Activated CD4-positive, alpha-beta T cell treated with anti-CD3 and anti-CD28 coated beads, Interleukin-2, Interleukin-6, amounts not matched to agents 100 ng/mL and 50 ng/mL, durations not matched to agents 16 hours and 8 hours (primary cell): ENCODE results near the gene LYPD6B.

Experiments used
- DNase-seq: peaks from one replicate; pipeline ENCODE4 v3.0.0-alpha.2; 2020

The LYPD6B gene

GRCh38 chr2:149167001-149167780 is 128.7 kb downstream of the LYPD6B start:
- peak; percentile 77 for DNase-seq

GRCh38 chr2:149167941-149168340 is 129.4 kb downstream of the LYPD6B start:
- DNase-seq = no peak

GRCh38 chr2:149169656-149170055 is 131.2 kb downstream of the LYPD6B start:
- DNase-seq = peak; percentile 16

DNA sequence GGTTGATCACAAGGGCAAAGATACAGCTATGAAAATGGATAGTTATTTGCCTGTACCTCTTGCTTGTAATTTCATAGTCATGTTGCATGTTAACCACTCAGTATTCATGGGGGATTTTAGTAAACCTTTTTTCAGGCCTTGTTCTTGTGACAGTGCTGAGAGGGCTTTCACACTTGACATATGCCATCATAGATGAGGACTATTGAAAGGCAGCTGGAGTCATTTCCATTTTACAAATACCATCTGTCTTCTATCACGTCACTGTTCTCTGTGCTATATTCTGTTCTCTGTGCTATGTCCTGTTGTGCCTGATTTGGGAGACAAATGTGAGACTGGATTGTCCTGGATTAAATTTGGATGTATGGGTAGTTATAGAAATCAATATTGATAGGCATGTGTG is 131.7 kb downstream of the LYPD6B start:
- no peak for DNase-seq

DNA sequence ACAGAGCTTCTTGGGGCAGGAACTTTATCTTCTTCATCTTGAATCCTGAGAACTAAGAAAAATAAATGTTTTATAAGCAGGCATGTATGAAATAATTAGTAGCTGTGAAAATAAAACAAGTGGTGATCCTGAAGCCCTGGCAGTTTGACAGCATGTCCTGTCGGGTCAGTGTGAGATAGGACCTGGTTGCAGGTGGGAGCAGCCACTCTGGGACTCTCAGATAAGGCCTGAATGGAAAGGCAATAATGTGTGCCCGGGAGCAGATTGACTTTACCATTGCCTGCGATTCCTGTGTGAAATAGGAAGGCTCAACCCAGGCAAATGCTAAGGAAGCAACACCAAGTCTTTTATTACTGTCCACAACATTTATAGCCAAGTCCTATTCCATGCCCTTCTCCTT is 132.4 kb downstream of the LYPD6B start:
- DNase-seq = no peak

GRCh38 chr2:149173220-149173619 is 134.7 kb downstream of the LYPD6B start:
- no peak for DNase-seq

DNA sequence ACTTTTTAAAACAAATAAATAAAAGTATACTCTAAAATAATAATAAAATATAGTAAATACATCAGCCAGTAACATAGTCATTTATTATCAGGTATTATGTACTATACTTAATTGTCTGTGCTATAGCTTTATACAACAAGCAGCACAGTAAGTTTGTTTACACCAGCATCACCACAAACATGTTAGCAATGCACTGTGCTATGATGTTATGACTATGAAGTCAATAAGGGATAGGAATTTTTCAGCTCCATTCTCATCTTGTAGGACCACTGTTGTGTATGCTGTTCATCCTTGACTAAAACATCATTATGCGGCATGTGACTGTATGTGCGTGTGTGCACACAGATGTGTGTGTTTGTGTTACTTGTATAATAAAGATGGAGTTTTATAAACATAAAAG is 137.5 kb downstream of the LYPD6B start:
- DNase-seq = no peak

DNA sequence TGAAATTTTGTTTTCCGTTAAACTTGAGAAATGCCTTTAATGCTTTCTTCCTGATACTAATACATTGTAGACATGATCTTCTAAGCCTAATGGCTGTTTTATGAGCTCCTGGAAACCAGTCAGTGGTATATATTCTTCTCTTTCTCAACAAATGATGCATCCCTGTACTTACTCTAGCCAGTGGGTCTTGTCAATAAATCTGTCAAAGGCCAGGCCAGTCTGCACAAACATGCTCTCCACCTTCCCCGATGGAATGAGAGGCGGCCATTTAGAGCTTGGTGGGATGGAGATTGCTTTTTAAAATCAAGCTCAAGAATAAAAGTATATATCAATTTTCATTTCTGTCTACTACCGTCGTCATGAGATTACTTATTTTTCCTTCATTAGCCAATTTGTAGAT is 140.1 kb downstream of the LYPD6B start:
- no peak for DNase-seq

DNA sequence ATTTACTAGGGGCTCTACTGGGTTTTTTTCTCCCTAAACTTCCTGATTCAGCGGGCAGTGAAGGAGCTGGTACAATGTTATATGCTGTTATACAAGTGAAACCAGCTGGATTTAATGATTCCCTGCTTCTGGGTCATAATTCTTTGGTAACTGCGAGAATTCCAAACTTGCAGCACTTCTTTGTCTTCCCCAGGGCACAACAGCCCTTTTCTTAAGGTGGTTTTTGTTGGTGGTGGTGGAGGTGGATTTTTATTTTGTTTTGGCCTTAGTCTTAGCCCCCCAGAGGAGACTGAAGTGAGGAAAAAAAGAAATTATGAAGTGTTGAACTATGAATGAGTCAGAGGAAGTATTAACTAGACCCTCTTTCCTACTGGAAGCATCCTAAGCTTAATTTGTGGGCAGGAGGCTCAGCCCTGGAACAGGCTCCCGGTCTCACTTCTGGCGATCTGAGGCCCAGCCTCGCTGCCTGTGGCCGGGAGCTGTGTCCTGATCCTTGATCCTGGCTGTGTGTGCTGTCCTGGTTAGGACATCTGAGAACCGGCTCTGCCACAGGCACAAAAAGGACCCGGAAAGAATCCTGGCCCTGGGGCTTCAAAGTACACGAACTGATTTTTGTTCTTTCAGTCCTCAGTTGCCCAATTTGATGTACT is 141.9 kb downstream of the LYPD6B start:
- no peak for DNase-seq

GRCh38 chr2:149183187-149183586 is 144.7 kb downstream of the LYPD6B start:
- DNase-seq = no peak

GRCh38 chr2:149184991-149185390 is 146.5 kb downstream of the LYPD6B start:
- no peak for DNase-seq

- DNase-seq = peak; percentile 11
Observed at GRCh38 chr2:149185942-149186490, 147.5 kb downstream of the LYPD6B start.

DNA sequence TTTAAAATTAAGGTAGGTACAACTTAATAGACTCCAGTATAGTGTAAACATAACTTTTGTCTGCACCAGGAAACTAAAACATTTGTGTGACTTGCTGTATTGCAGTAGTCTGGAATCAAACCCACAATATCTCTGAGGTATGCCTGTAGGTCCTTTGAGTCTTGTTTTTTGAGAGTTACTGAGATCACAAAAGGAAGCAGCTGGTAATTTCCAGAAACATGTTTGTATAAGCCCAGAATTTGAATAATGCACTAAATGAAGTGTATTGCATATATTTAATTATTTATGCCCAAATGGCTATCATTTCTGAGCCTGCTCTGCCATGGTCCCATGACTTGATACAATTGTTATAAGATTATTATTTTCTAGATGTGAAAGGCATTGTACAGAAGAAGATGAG is 148.6 kb downstream of the LYPD6B start:
- no peak for DNase-seq

DNA sequence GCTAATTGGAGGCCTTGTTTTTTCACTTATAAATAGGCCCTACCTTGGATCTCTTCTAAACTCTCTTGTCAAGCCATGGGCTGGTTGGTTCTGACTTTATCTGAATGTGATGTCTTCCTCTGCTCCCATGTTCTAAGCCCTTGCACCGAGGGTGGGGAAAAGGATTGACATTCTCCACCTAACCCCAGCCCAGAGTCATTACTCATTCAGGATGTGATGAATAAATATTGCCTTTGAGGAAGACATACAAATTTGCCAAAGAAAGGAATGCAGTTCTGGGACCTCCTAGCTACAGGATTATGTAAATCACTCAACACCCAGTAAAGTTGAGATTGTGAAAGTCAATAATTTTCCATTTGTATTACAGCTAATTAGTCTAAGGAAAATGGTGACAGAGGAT is 149.8 kb downstream of the LYPD6B start:
- no peak for DNase-seq

- DNase-seq = no peak
Observed at GRCh38 chr2:149189769-149190168, 151.3 kb downstream of the LYPD6B start.

DNA sequence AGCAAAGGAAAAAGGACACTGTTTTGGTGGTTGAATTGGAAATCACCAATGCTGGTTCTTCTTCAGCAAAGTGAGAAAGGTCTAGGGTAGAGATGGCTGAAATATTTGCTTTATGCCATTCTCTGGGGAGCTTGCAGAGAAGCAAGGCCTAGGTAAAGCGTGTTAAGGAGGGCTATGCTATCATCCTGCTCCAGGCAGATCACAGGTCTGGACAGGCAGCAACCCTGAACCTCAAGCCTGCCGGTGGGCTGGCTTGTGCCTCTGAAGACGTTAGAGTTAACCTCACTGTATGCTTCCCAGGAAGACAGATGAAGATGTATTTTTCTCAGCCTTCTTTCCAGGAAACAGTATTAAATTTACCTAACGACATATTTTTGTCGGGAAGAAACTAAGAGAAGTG is 153.4 kb downstream of the LYPD6B start:
- DNase-seq = no peak

DNA sequence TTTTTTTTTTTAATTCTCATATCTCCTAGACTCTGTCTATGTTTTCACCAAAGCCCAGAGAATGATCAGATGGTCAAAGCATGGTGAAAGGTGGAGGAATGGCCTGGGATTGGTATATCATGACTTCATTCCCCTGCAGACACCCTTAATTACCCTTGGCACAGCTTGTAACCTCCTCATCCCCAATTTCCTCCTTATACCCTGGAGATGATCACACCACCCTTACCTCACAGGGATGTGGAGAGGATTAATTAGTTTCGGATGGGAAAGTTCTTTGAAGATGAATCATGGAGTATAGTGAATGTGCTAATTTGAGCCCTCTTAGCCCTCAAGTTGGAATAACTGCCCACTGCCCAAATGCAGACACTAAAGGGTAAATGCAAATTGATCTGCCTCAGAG is 153.9 kb downstream of the LYPD6B start:
- no peak for DNase-seq

GRCh38 chr2:149200109-149200520 is 161.6 kb downstream of the LYPD6B start:
- no peak for DNase-seq

GRCh38 chr2:149204686-149205085 is 166.2 kb downstream of the LYPD6B start:
- no peak for DNase-seq

GRCh38 chr2:149205143-149205542 is 166.6 kb downstream of the LYPD6B start:
- DNase-seq = no peak

GRCh38 chr2:149213764-149214493 is 175.4 kb downstream of the LYPD6B start:
- no peak for DNase-seq

GRCh38 chr2:149218497-149218896 is 180.0 kb downstream of the LYPD6B start:
- no peak for DNase-seq

DNA sequence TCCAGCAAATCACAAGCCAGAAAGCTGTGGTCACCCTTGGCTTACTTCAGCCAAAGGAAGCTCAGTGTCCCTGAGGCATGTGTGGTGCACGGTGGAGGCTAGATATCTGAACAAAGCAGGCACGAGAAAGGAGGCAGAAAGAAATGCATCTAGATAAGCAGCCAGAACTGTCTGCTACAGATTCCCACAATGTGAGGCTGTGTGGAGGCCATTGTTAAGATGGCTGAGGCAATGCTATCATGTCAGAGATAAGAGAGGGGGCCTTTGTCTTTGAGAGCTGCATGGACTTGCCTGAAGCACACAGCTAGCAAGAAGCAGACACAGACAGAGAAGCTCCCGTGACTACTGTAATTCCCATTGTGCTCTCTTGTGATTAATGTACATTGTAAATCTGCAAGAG is 181.4 kb downstream of the LYPD6B start:
- DNase-seq = no peak

- no peak for DNase-seq
Observed at GRCh38 chr2:149221002-149221401, 182.5 kb downstream of the LYPD6B start.
